Caco-2 (cell line): ENCODE data around the gene COG8. TPM values are rescaled to one million over a fixed set of nuclear protein-coding genes. Genes with fewer than 3 reads are reported as not detected.

Experiments used
- BruUV-seq: library from RNA; stranded (reverse); fragments of 400-500 nt; replicated peaks from 2 replicates; lab custom pipeline; 2021; lab: Mats Ljungman, UMichigan
- CTCF ChIA-PET: fragments of 300-600 bp; sonication (Branson Sonifier 250); formaldehyde crosslinking; loops from one replicate; lab custom pipeline; 2022; ENCODE audit warnings: antibody characterized with exemption; lab: Charles Lee
- POLR2A ChIA-PET: fragments of 300-600 bp; sonication (Branson Sonifier 250); formaldehyde crosslinking; loops from one replicate; lab custom pipeline; 2022; ENCODE audit warnings: antibody characterized with exemption; lab: Charles Lee
- DNase-seq, 2 experiments: peaks; one replicate each; pipeline versions ENCODE4 v3.0.0 to v3.0.0-alpha.2; 2020 to 2022
- H3K27me3 ChIP-seq: replicated peaks from 2 replicates; pipeline ENCODE4 v1.6.0; 2011; ENCODE audit warnings: low read length; ENCODE audit not compliant: control insufficient read depth, insufficient read depth
- H3K36me3 ChIP-seq: 2 replicates; pipeline ENCODE4 v1.5.1; 2011; ENCODE audit warnings: low read length; ENCODE audit not compliant: control insufficient read depth, insufficient read depth
- H3K4me1 ChIP-seq: fragments of 250-450 bp; sonication (Bioruptor Pico); 2 replicates; pipeline ENCODE4 v1.5.1; 2020; ENCODE audit warnings: mild to moderate bottlenecking
- H3K4me3 ChIP-seq: 2 replicates; pipeline ENCODE4 v1.5.1; 2011; ENCODE audit warnings: low read depth, mild to moderate bottlenecking, control low read depth, low read length
- H3K9me3 ChIP-seq: fragments of 250-450 bp; sonication (Bioruptor Pico); 2 replicates; pipeline ENCODE4 v1.5.1; 2020; ENCODE audit warnings: mild to moderate bottlenecking, moderate library complexity
- H3K27ac Mint-ChIP-seq: one replicate; pipeline ENCODE4 v1.8.0; 2022; ENCODE audit warnings: mixed read lengths; ENCODE audit not compliant: unreplicated experiment
- H3K27me3 Mint-ChIP-seq: one replicate; pipeline ENCODE4 v1.8.0; 2022; ENCODE audit warnings: mixed read lengths; ENCODE audit not compliant: insufficient read depth, unreplicated experiment
- H3K36me3 Mint-ChIP-seq: one replicate; pipeline ENCODE4 v1.8.0; 2022; ENCODE audit warnings: mild to moderate bottlenecking, mixed read lengths; ENCODE audit not compliant: insufficient read depth, unreplicated experiment
- H3K4me1 Mint-ChIP-seq: one replicate; pipeline ENCODE4 v1.8.0; 2022; ENCODE audit warnings: low read depth, mixed read lengths; ENCODE audit not compliant: unreplicated experiment
- H3K4me3 Mint-ChIP-seq: one replicate; pipeline ENCODE4 v1.8.0; 2022; ENCODE audit warnings: mild to moderate bottlenecking, moderate library complexity, mixed read lengths; ENCODE audit not compliant: unreplicated experiment
- H3K9me3 Mint-ChIP-seq: one replicate; pipeline ENCODE4 v1.8.0; 2022; ENCODE audit warnings: mixed read lengths; ENCODE audit not compliant: unreplicated experiment
- intact Hi-C: fragments of 100-400 bp; cut with micrococcal nuclease; formaldehyde crosslinking; loops from one replicate; pipeline ENCODE4 v1.10.0; 2022; ENCODE audit not compliant: unreplicated experiment
- total RNA-seq: library from RNA; stranded (reverse); gene quantifications from 2 replicates; pipeline ENCODE4 v1.2.3, GENCODE V29; 2022
- TF ChIP-seq, protein P1 (sequence below), 2 experiments: fragments of 200-600 bp in 1 of 2; IDR thresholded peaks; 1 replicate in 1 of 2; 2 replicates in 1 of 2; pipeline versions ENCODE4 v1.5.1 to v1.8.0; 2011 to 2022; ENCODE audit warnings: antibody characterized with exemption in 1 of 2, control low read depth in 1 of 2, inconsistent platforms in 1 of 2, low read depth in 1 of 2, low read length in 1 of 2, mild to moderate bottlenecking in 1 of 2, moderate library complexity in 1 of 2; ENCODE audit not compliant: insufficient read depth in 1 of 2, severe bottlenecking in 1 of 2, unreplicated experiment in 1 of 2

The COG8 gene
- total RNA-seq, 1 experiment from 2014 or later: 57.4 TPM

DNA sequence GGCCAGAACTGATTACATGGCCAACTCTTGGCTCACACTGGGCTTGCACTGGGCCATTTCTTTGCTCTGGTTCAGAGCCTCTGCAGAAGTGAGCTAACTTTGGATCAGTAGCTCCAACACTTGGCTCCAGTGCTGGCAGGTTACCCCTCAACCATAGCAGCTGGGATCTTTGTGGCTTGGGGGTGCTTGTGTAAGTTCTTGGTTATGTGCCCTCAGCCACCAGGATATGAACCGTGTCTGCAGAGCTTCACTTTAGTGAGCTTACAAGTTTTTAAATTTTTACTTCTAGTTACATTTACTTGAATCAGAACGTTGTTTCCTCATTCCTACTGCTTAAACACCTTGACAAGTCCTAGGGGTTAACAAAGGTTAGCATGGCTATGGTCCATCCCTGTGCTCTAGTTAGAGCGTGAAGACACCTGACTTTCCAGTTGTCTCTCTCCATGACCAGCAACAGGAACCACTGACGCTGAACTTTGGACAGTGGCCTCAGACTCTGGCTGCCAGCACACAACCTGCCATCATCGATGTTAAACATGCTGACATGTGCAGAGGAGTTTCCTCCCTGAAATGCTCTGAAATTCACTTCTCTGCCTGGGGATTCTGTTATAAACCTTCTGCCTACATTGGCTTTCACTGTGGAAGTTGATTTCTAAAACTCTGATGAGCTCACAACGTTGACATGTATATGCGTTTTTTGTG lies 13.0 kb downstream of the COG8 start:
- POLR2A ChIA-PET: interaction anchor here (0.6 to 1.7 kb wide), 3 partner anchors 8 to 193 kb away, joined by 3 to 7 read pairs (median 3); no protein-coding TSS in a partner anchor
- no peak overlapping the region for H3K4me3 ChIP-seq
- H3K4me3 Mint-ChIP-seq: peak overlapping the region; percentile 56
- H3K4me1 Mint-ChIP-seq: peaks cover 31% of the 10 kb centered on the region
- peak overlapping the region; percentile 70 for H3K27ac Mint-ChIP-seq
- TF ChIP-seq, protein P1, sequence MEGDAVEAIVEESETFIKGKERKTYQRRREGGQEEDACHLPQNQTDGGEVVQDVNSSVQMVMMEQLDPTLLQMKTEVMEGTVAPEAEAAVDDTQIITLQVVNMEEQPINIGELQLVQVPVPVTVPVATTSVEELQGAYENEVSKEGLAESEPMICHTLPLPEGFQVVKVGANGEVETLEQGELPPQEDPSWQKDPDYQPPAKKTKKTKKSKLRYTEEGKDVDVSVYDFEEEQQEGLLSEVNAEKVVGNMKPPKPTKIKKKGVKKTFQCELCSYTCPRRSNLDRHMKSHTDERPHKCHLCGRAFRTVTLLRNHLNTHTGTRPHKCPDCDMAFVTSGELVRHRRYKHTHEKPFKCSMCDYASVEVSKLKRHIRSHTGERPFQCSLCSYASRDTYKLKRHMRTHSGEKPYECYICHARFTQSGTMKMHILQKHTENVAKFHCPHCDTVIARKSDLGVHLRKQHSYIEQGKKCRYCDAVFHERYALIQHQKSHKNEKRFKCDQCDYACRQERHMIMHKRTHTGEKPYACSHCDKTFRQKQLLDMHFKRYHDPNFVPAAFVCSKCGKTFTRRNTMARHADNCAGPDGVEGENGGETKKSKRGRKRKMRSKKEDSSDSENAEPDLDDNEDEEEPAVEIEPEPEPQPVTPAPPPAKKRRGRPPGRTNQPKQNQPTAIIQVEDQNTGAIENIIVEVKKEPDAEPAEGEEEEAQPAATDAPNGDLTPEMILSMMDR (IDR thresholded peaks at IDR 0.05; ENCODE audit: insufficient read depth in 1 of 2, low read depth in 1 of 2, low read length in 1 of 2, severe bottlenecking in 1 of 2, unreplicated experiment in 1 of 2): no peak
- no peaks in the 10 kb centered on the region for H3K27me3 Mint-ChIP-seq
- H3K4me1 ChIP-seq: peaks cover 29% of the 10 kb centered on the region
- intact Hi-C loops: no loop called here
- no peaks in the 10 kb centered on the region for H3K9me3 Mint-ChIP-seq
- no peaks in the 10 kb centered on the region for H3K9me3 ChIP-seq
- peak; percentile 56 to 66 for DNase-seq
- H3K36me3 Mint-ChIP-seq: peaks cover 99% of the 10 kb centered on the region
- peaks cover 19% of the 10 kb centered on the region for H3K36me3 ChIP-seq
- CTCF ChIA-PET: interaction anchor here (0.9 to 1.4 kb wide), 2 partner anchors 15 to 176 kb away, joined by 3 to 4 read pairs; no protein-coding TSS in a partner anchor
- no peaks in the 10 kb centered on the region for H3K27me3 ChIP-seq
- BruUV-seq: TSS peak; percentile 1

GRCh38 chr16:69325784-69326171 lies 13.6 kb downstream of the COG8 start:
- BruUV-seq: no TSS peak
- Histone ChIP-seq H3K36me3 (peaks cover 19% of the 10 kb centered on the region), H3K4me3 (no peak overlapping the region), H3K9me3 (no peaks in the 10 kb centered on the region), H3K27me3 (no peaks in the 10 kb centered on the region), H3K4me1 (peaks cover 26% of the 10 kb centered on the region)
- Mint-ChIP-seq H3K27ac (peak overlapping the region; percentile 70), H3K4me1 (peaks cover 31% of the 10 kb centered on the region), H3K9me3 (no peaks in the 10 kb centered on the region), H3K36me3 (peaks cover 100% of the 10 kb centered on the region), H3K27me3 (no peaks in the 10 kb centered on the region), H3K4me3 (peak overlapping the region; percentile 56)
- ChIA-PET POLR2A (interaction anchor here (0.6 to 1.7 kb wide), 2 partner anchors 8 to 193 kb away, joined by 3 to 7 read pairs; no protein-coding TSS in a partner anchor), CTCF (interaction anchor here (0.9 to 1.4 kb wide), 2 partner anchors 138 to 175 kb away, joined by 4 read pairs; no protein-coding TSS in a partner anchor)
- DNase-seq: peak in 1 of 2 experiments; percentile 29
- TF ChIP-seq, protein P1 (IDR thresholded peaks at IDR 0.05; ENCODE audit: insufficient read depth in 1 of 2, low read depth in 1 of 2, low read length in 1 of 2, severe bottlenecking in 1 of 2, unreplicated experiment in 1 of 2): no peak
- intact Hi-C loops: no loop called here

- POLR2A ChIA-PET: interaction anchor here (0.6 kb wide), 1 partner anchor 61 kb away, joined by 3 read pairs; no protein-coding TSS in a partner anchor
- DNase-seq: no peak
- Mint-ChIP-seq H3K4me1 (peaks cover 31% of the 10 kb centered on the region), H3K4me3 (peak overlapping the region; percentile 6), H3K27me3 (no peaks in the 10 kb centered on the region), H3K9me3 (no peaks in the 10 kb centered on the region), H3K27ac (no peak overlapping the region), H3K36me3 (peaks cover 97% of the 10 kb centered on the region)
- Histone ChIP-seq H3K4me3 (no peak overlapping the region), H3K36me3 (peaks cover 22% of the 10 kb centered on the region), H3K9me3 (no peaks in the 10 kb centered on the region), H3K4me1 (peaks cover 26% of the 10 kb centered on the region), H3K27me3 (no peaks in the 10 kb centered on the region)
- TF ChIP-seq, protein P1 (IDR thresholded peaks at IDR 0.05; ENCODE audit: insufficient read depth in 1 of 2, low read depth in 1 of 2, low read length in 1 of 2, severe bottlenecking in 1 of 2, unreplicated experiment in 1 of 2): no peak
- TSS peak; percentile 67 for BruUV-seq
- CTCF ChIA-PET: interaction anchor here (0.9 kb wide), 1 partner anchor 137 kb away, joined by 4 read pairs; no protein-coding TSS in a partner anchor
- intact Hi-C loops: no loop called here
Measured at GRCh38 chr16:69324585-69325253, 14.6 kb downstream of the COG8 start.
